GM12875 (cell line): ENCODE data around the gene GCDH.
"Not testable (repeated sequence)": the region's sequence is repeated elsewhere in the genome, so short reads cannot be mapped to it uniquely, and the experiment has no call there.

Source experiments
- H3K4me3 ChIP-seq: one replicate; pipeline ENCODE4 v1.5.1; 2011; ENCODE audit warnings: low read depth, low read length, control low read depth
- CTCF ChIP-seq: IDR thresholded peaks from 2 replicates; pipeline ENCODE4 v1.5.1; 2011; ENCODE audit warnings: low read depth, mild to moderate bottlenecking, control low read depth, inconsistent platforms, low read length, moderate library complexity, borderline replicate concordance; ENCODE audit not compliant: insufficient read depth

Gene GCDH

GRCh38 chr19:12913851-12914690 is 23.1 kb downstream of the GCDH start:
- no peak for TF ChIP-seq CTCF
- H3K4me3 ChIP-seq, result no peak overlapping the region

- H3K4me3 ChIP-seq, result not testable (repeated sequence)
Observed at GRCh38 chr19:12915860-12916259, 24.9 kb downstream of the GCDH start.

GRCh38 chr19:12918253-12918652 is 27.3 kb downstream of the GCDH start:
- H3K4me3 ChIP-seq, result no peak overlapping the region
- TF ChIP-seq CTCF, result no peak

- H3K4me3 ChIP-seq, result no peak overlapping the region
- no peak for TF ChIP-seq CTCF
Observed at GRCh38 chr19:12921047-12921446, 30.1 kb downstream of the GCDH start.

GRCh38 chr19:12922959-12923358 is 32.0 kb downstream of the GCDH start:
- H3K4me3 ChIP-seq, result no peak overlapping the region
- TF ChIP-seq CTCF, result no peak

- no peak for TF ChIP-seq CTCF
- H3K4me3 ChIP-seq, result no peak overlapping the region
Observed at GRCh38 chr19:12924621-12925310, 33.8 kb downstream of the GCDH start.

DNA sequence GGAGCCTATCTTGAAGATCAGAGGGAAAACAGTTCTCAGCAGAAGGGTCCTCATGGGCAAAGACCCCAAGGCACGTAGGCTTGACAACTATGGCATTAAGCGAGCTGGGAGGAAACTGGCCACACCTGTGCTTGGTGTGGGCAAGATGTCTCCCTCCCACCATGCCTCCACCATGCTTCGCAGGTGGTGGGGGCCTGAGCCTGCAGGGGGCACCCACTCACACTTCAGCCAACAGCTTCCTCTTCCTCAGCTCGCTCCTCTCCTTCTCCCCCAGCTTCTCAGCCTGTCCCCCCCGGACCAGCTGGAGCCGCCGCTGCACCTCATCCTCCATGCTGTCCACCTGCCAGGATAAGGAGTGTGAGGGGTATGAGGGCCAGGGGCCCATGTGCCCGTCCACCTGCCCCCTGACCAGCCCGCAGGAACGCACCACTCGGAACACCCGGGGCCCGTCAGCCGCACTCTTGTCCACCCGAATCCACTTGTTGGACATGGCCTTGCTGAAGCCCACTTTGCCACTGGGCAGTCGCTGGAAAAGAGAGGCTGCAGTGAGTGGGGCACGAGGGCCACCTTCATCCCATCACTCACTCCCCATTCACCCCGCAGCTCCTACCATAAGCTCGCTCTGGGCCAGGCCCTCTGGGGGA is 39.2 kb downstream of the GCDH start:
- H3K4me3 ChIP-seq, result no peak overlapping the region
- no peak for TF ChIP-seq CTCF
